ENCODE data around the gene LRCH1.

DNA sequence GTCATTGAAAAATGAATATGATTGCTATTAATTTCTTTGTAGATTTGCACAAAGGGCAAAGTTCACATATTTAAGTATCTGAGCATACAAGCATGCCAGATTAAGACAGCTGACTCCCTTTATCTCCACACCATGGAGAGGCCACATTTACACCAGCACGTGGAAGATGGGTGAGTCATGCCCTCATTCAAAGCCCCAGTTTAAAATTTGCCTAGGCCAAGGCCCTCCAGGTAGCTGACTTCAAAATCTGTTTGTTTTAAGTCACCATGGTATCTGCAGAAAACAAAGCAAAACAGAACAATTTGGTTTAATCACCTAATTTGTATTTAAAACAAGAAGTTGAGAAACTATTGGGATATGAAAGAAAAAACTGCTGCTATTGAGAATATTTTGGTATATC lies 134.8 kb downstream of the LRCH1 start:
- TF ChIP-seq, protein P1, sequence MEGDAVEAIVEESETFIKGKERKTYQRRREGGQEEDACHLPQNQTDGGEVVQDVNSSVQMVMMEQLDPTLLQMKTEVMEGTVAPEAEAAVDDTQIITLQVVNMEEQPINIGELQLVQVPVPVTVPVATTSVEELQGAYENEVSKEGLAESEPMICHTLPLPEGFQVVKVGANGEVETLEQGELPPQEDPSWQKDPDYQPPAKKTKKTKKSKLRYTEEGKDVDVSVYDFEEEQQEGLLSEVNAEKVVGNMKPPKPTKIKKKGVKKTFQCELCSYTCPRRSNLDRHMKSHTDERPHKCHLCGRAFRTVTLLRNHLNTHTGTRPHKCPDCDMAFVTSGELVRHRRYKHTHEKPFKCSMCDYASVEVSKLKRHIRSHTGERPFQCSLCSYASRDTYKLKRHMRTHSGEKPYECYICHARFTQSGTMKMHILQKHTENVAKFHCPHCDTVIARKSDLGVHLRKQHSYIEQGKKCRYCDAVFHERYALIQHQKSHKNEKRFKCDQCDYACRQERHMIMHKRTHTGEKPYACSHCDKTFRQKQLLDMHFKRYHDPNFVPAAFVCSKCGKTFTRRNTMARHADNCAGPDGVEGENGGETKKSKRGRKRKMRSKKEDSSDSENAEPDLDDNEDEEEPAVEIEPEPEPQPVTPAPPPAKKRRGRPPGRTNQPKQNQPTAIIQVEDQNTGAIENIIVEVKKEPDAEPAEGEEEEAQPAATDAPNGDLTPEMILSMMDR (conservative IDR thresholded peaks at IDR 0.05), result no peak
- TF ChIP-seq EZH2 (IDR thresholded peaks at IDR 0.05; ENCODE audit: low read depth), result no peak

All from PC-9 (cell line).